Measurements from ENCODE around the gene RXFP4. TPM values are rescaled to one million over a fixed set of nuclear protein-coding genes. Genes with fewer than 3 reads are reported as not detected.
A peak's percentile ranks its signal among the peaks of the same experiment; 100 is the strongest.

RXFP4 gene
- total RNA-seq, 2 experiments from 2014 or later: not detected

- Mint-ChIP-seq H3K27me3 (no peaks in the 10 kb centered on the region), H3K4me1 (peaks cover 69% of the 10 kb centered on the region), H3K9me3 (ENCODE audit: low read depth) (no peaks in the 10 kb centered on the region), H3K27ac (peak overlapping the region; percentile 82), H3K36me3 (ENCODE audit: low read depth) (peaks cover 56% of the 10 kb centered on the region), H3K4me3 (no peak overlapping the region)
- ChIA-PET POLR2A (interaction anchor here (0.7 kb wide), 1 partner anchor 139 kb away, joined by 3 read pairs; no protein-coding TSS in a partner anchor), CTCF (interaction anchor here (1.0 to 2.2 kb wide), 3 partner anchors 12 to 22 kb away, joined by 4 to 12 read pairs (median 4); no protein-coding TSS in a partner anchor)
- DNase-seq: no peak
- ATAC-seq: no peak
- intact Hi-C loops (cut with DNase I, micrococcal nuclease): no loop called here
These were observed 27.2 kb downstream of the RXFP4 start for GRCh38 chr1:155968670-155969069.

GRCh38 chr1:155969377-155969791 lies 27.9 kb downstream of the RXFP4 start:
- H3K27me3 Mint-ChIP-seq: no peaks in the 10 kb centered on the region
- H3K4me3 Mint-ChIP-seq: no peak overlapping the region
- ChIA-PET POLR2A (no interaction called here), CTCF (interaction anchor here (0.8 to 1.7 kb wide), 5 partner anchors 9 to 77 kb away, joined by 3 to 11 read pairs (median 4); partner anchors contain the start of gene ARHGEF2)
- no peak for ATAC-seq
- peaks cover 76% of the 10 kb centered on the region for H3K4me1 Mint-ChIP-seq
- peaks cover 57% of the 10 kb centered on the region for H3K36me3 Mint-ChIP-seq (ENCODE audit: low read depth)
- no peaks in the 10 kb centered on the region for H3K9me3 Mint-ChIP-seq (ENCODE audit: low read depth)
- peak overlapping the region; percentile 82 for H3K27ac Mint-ChIP-seq
- DNase-seq: no peak
- intact Hi-C loops (cut with DNase I, micrococcal nuclease): no loop called here

GRCh38 chr1:155970531-155971167 lies 29.2 kb downstream of the RXFP4 start:
- peak; percentile 69 for DNase-seq
- peak; percentile 82 for ATAC-seq
- intact Hi-C loops (cut with DNase I, micrococcal nuclease): loop anchor here in 1 of 2 experiments (1.0 kb wide), 1 partner anchor 8 kb away; the partner anchor contains the start of gene ARHGEF2
- ChIA-PET CTCF (interaction anchor here (0.6 to 1.7 kb wide), 4 partner anchors 19 to 663 kb away, joined by 3 to 11 read pairs (median 4); no protein-coding TSS in a partner anchor), POLR2A (interaction anchor here (0.5 kb wide), 1 partner anchor 36 kb away, joined by 6 read pairs; no protein-coding TSS in a partner anchor)
- Mint-ChIP-seq H3K27ac (peak overlapping the region; percentile 89), H3K4me3 (peak overlapping the region; percentile 44), H3K36me3 (ENCODE audit: low read depth) (peaks cover 50% of the 10 kb centered on the region), H3K27me3 (no peaks in the 10 kb centered on the region), H3K4me1 (peaks cover 88% of the 10 kb centered on the region), H3K9me3 (ENCODE audit: low read depth) (no peaks in the 10 kb centered on the region)

- Mint-ChIP-seq H3K4me1 (peaks cover 87% of the 10 kb centered on the region), H3K36me3 (ENCODE audit: low read depth) (peaks cover 54% of the 10 kb centered on the region), H3K4me3 (peak overlapping the region; percentile 20), H3K9me3 (ENCODE audit: low read depth) (no peaks in the 10 kb centered on the region), H3K27ac (peak overlapping the region; percentile 82), H3K27me3 (no peaks in the 10 kb centered on the region)
- intact Hi-C loops (cut with DNase I, micrococcal nuclease): no loop called here
- CTCF ChIA-PET: no interaction called here
- POLR2A ChIA-PET: no interaction called here
- DNase-seq (no peak), ATAC-seq (no peak)
These were observed 30.7 kb downstream of the RXFP4 start for GRCh38 chr1:155971910-155972809.

- POLR2A ChIA-PET: interaction anchor here (0.6 to 6.5 kb wide), 3 partner anchors 35 to 110 kb away, joined by 3 to 62 read pairs (median 7); partner anchors contain the start of gene KHDC4
- no peak for DNase-seq
- no peak overlapping the region for H3K4me3 Mint-ChIP-seq
- no peaks in the 10 kb centered on the region for H3K9me3 Mint-ChIP-seq (ENCODE audit: low read depth)
- no peaks in the 10 kb centered on the region for H3K27me3 Mint-ChIP-seq
- CTCF ChIA-PET: interaction anchor here (1.4 to 2.4 kb wide), 4 partner anchors 15 to 92 kb away, joined by 3 to 15 read pairs (median 5); no protein-coding TSS in a partner anchor
- intact Hi-C loops (cut with DNase I, micrococcal nuclease): no loop called here
- peaks cover 56% of the 10 kb centered on the region for H3K36me3 Mint-ChIP-seq (ENCODE audit: low read depth)
- peaks cover 72% of the 10 kb centered on the region for H3K4me1 Mint-ChIP-seq
- peak overlapping the region; percentile 82 for H3K27ac Mint-ChIP-seq
- ATAC-seq: no peak
These were observed 32.3 kb downstream of the RXFP4 start for GRCh38 chr1:155973723-155974122.

GRCh38 chr1:155974208-155975115 lies 33.0 kb downstream of the RXFP4 start:
- peaks cover 66% of the 10 kb centered on the region for H3K4me1 Mint-ChIP-seq
- DNase-seq (no peak), ATAC-seq (no peak)
- intact Hi-C loops (cut with DNase I, micrococcal nuclease): loop anchor here (5.0 kb wide), 4 partner anchors 117 to 697 kb away; partner anchors contain the start of genes DAP3 (in 1 of the 2), GON4L (in 1 of the 2), HCN3 (in 1 of the 2) and RUSC1 (in 1 of the 2)
- POLR2A ChIA-PET: interaction anchor here (0.6 to 6.5 kb wide), 5 partner anchors 28 to 328 kb away, joined by 3 to 62 read pairs (median 5); partner anchors contain the start of gene KHDC4
- H3K36me3 Mint-ChIP-seq (ENCODE audit: low read depth): peaks cover 53% of the 10 kb centered on the region
- CTCF ChIA-PET: interaction anchor here (0.6 to 2.4 kb wide), 8 partner anchors 15 to 874 kb away, joined by 3 to 15 read pairs (median 5); partner anchors contain the start of gene KHDC4
- no peaks in the 10 kb centered on the region for H3K27me3 Mint-ChIP-seq
- peak overlapping the region; percentile 100 for H3K4me3 Mint-ChIP-seq
- H3K9me3 Mint-ChIP-seq (ENCODE audit: low read depth): no peaks in the 10 kb centered on the region
- H3K27ac Mint-ChIP-seq: peak overlapping the region; percentile 96

GRCh38 chr1:155975375-155976061 lies 34.1 kb downstream of the RXFP4 start:
- H3K36me3 Mint-ChIP-seq (ENCODE audit: low read depth): peaks cover 46% of the 10 kb centered on the region

GRCh38 chr1:155976062-155976912 lies 34.8 kb downstream of the RXFP4 start:
- POLR2A ChIA-PET: interaction anchor here (0.6 to 6.5 kb wide), 8 partner anchors 9 to 218 kb away, joined by 3 to 62 read pairs (median 9); partner anchors contain the start of genes KHDC4 and SLC25A44

More at GRCh38 chr1:155975375-155976061, 34.1 kb downstream of the RXFP4 start:
- intact Hi-C loops (cut with DNase I, micrococcal nuclease): loop anchor here (2.0 to 5.0 kb wide), 5 partner anchors 29 to 698 kb away; partner anchors contain the start of genes DAP3 (in 1 of the 2), GON4L (in 1 of the 2), HCN3 (in 1 of the 2) and RUSC1 (in 1 of the 2)
- ChIA-PET POLR2A (interaction anchor here (0.6 to 6.5 kb wide), 6 partner anchors 13 to 327 kb away, joined by 3 to 62 read pairs (median 9); partner anchors contain the start of gene KHDC4), CTCF (interaction anchor here (0.6 to 3.5 kb wide), 7 partner anchors 14 to 875 kb away, joined by 3 to 27 read pairs (median 5); partner anchors contain the start of gene KHDC4)
- H3K27me3 Mint-ChIP-seq: no peaks in the 10 kb centered on the region
- no peak for ATAC-seq
- H3K4me3 Mint-ChIP-seq: peak overlapping the region; percentile 100
- no peak for DNase-seq
- H3K27ac Mint-ChIP-seq: peak overlapping the region; percentile 96
- no peaks in the 10 kb centered on the region for H3K9me3 Mint-ChIP-seq (ENCODE audit: low read depth)
- peaks cover 66% of the 10 kb centered on the region for H3K4me1 Mint-ChIP-seq

More at GRCh38 chr1:155976062-155976912, 34.8 kb downstream of the RXFP4 start:
- DNase-seq: peak; percentile 74
- Mint-ChIP-seq H3K9me3 (ENCODE audit: low read depth) (no peaks in the 10 kb centered on the region), H3K36me3 (ENCODE audit: low read depth) (peaks cover 45% of the 10 kb centered on the region), H3K27me3 (no peaks in the 10 kb centered on the region), H3K4me1 (peaks cover 66% of the 10 kb centered on the region), H3K4me3 (peak overlapping the region; percentile 100), H3K27ac (peak overlapping the region; percentile 96)
- intact Hi-C loops (cut with DNase I, micrococcal nuclease): loop anchor here (2.0 to 5.0 kb wide), 5 partner anchors 29 to 699 kb away; partner anchors contain the start of genes DAP3 (in 1 of the 2), GON4L (in 1 of the 2), HCN3 (in 1 of the 2) and RUSC1 (in 1 of the 2)
- peak; percentile 11 for ATAC-seq
- CTCF ChIA-PET: interaction anchor here (0.6 to 3.5 kb wide), 13 partner anchors 9 to 652 kb away, joined by 3 to 27 read pairs (median 4); partner anchors contain the start of gene KHDC4

Data from activated CD4-positive, alpha-beta T cell treated with anti-CD3 and anti-CD28 coated beads for 36 hours (primary cell).